HCT116 (cell line): ENCODE data around the gene ELOB.

Experiments
- EZH2 ChIP-seq: fragments of 200-600 bp; sonication (generic); IDR thresholded peaks from 2 replicates; pipeline ENCODE4 v1.6.1; 2017; ENCODE audit warnings: antibody characterized with exemption, mixed run types
- POLR2A ChIP-seq: IDR thresholded peaks from 2 replicates; pipeline ENCODE4 v1.7.0; 2011; ENCODE audit warnings: borderline replicate concordance; ENCODE audit not compliant: insufficient read depth, insufficient read length; ENCODE audit errors: extremely low read depth
- POLR2AphosphoS5 ChIP-seq: IDR thresholded peaks from 2 replicates; pipeline ENCODE4 v1.6.1; 2011; ENCODE audit warnings: mild to moderate bottlenecking, low read depth, low read length, moderate library complexity
- RAD21 ChIP-seq: IDR thresholded peaks from 2 replicates; pipeline ENCODE4 v1.6.1; 2012; ENCODE audit warnings: low read depth, mild to moderate bottlenecking
- TF ChIP-seq, protein P1 (sequence below): IDR thresholded peaks from 2 replicates; pipeline ENCODE4 v1.6.1; 2012; ENCODE audit warnings: low read depth
- TF ChIP-seq, protein P2 (sequence below): IDR thresholded peaks from 2 replicates; pipeline ENCODE4 v1.6.1; 2012
- TF ChIP-seq, protein P3 (sequence below), 3 experiments: fragments of 200-600 bp in 1 of 3; sonication (generic) in 1 of 3; IDR thresholded peaks in 2 of 3; conservative IDR thresholded peaks in 1 of 3; 2 replicates each; pipeline ENCODE4 v1.5.1; 2012 to 2017; ENCODE audit warnings: low read depth in 2 of 3, low read length in 2 of 3, antibody characterized with exemption in 1 of 3, borderline replicate concordance in 1 of 3, control low read depth in 1 of 3, mild to moderate bottlenecking in 1 of 3, mixed read lengths in 1 of 3, mixed run types in 1 of 3, moderate library complexity in 1 of 3; ENCODE audit not compliant: insufficient read depth in 1 of 3

DNA sequence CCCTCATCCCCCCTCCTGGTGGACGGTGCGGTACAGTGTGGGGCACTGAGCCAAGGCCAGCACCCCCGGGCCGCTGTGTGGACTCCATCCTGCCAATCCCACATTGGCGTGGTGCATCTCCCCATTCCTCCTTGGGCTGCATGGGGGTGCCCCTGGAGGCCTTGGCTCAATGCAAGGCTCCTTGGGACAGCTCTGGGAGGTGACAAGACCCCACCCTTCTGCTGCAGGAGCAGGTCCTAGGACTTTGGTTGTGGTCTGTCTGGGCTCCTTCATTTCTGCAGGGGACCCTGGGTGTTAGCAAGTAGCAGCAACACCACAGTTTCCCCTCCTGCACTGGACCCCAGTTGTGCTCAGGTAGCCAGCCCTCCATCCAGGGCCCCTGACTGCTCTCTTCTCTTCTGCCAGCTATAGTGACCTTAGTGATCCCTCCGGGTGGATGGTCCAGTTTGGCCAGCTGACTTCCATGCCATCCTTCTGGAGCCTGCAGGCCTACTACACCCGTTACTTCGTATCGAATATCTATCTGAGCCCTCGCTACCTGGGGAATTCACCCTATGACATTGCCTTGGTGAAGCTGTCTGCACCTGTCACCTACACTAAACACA is 41.3 kb upstream of the ELOB start:
- TF ChIP-seq, protein P1, sequence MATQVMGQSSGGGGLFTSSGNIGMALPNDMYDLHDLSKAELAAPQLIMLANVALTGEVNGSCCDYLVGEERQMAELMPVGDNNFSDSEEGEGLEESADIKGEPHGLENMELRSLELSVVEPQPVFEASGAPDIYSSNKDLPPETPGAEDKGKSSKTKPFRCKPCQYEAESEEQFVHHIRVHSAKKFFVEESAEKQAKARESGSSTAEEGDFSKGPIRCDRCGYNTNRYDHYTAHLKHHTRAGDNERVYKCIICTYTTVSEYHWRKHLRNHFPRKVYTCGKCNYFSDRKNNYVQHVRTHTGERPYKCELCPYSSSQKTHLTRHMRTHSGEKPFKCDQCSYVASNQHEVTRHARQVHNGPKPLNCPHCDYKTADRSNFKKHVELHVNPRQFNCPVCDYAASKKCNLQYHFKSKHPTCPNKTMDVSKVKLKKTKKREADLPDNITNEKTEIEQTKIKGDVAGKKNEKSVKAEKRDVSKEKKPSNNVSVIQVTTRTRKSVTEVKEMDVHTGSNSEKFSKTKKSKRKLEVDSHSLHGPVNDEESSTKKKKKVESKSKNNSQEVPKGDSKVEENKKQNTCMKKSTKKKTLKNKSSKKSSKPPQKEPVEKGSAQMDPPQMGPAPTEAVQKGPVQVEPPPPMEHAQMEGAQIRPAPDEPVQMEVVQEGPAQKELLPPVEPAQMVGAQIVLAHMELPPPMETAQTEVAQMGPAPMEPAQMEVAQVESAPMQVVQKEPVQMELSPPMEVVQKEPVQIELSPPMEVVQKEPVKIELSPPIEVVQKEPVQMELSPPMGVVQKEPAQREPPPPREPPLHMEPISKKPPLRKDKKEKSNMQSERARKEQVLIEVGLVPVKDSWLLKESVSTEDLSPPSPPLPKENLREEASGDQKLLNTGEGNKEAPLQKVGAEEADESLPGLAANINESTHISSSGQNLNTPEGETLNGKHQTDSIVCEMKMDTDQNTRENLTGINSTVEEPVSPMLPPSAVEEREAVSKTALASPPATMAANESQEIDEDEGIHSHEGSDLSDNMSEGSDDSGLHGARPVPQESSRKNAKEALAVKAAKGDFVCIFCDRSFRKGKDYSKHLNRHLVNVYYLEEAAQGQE: no peak
- TF ChIP-seq, protein P2, sequence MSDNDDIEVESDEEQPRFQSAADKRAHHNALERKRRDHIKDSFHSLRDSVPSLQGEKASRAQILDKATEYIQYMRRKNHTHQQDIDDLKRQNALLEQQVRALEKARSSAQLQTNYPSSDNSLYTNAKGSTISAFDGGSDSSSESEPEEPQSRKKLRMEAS: no peak
- TF ChIP-seq RAD21 (no peak), POLR2A (no peak), POLR2AphosphoS5 (no peak), EZH2 (no peak)
- TF ChIP-seq, protein P3, sequence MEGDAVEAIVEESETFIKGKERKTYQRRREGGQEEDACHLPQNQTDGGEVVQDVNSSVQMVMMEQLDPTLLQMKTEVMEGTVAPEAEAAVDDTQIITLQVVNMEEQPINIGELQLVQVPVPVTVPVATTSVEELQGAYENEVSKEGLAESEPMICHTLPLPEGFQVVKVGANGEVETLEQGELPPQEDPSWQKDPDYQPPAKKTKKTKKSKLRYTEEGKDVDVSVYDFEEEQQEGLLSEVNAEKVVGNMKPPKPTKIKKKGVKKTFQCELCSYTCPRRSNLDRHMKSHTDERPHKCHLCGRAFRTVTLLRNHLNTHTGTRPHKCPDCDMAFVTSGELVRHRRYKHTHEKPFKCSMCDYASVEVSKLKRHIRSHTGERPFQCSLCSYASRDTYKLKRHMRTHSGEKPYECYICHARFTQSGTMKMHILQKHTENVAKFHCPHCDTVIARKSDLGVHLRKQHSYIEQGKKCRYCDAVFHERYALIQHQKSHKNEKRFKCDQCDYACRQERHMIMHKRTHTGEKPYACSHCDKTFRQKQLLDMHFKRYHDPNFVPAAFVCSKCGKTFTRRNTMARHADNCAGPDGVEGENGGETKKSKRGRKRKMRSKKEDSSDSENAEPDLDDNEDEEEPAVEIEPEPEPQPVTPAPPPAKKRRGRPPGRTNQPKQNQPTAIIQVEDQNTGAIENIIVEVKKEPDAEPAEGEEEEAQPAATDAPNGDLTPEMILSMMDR (IDR thresholded peaks at IDR 0.05 in 2 of 3, conservative IDR thresholded peaks at IDR 0.05 in 1 of 3; ENCODE audit: borderline replicate concordance in 1 of 3, insufficient read depth in 1 of 3, low read depth in 2 of 3, low read length in 2 of 3): no peak
